CMK (cell line): ENCODE results near the gene DCTN2.

Experiments
- DNase-seq: peaks from one replicate; pipeline ENCODE4 v3.0.0-alpha.2; 2010; ENCODE audit warnings: low read depth

Gene DCTN2

GRCh38 chr12:57488402-57489156, 58.4 kb downstream of the DCTN2 start:
- DNase-seq: no peak

- DNase-seq: peak; percentile 89
Observed at GRCh38 chr12:57487597-57488401, 59.2 kb downstream of the DCTN2 start, which contains the start of gene MARS1. MARS1 (plus strand) TSS chr12:57488068; CDS start chr12:57488091, 23 bp downstream.

GRCh38 chr12:57487055-57487596, 59.9 kb downstream of the DCTN2 start:
- no peak for DNase-seq

GRCh38 chr12:57485695-57486094, 61.3 kb downstream of the DCTN2 start:
- DNase-seq: no peak

- DNase-seq: no peak
Observed at GRCh38 chr12:57483466-57483865, 63.5 kb downstream of the DCTN2 start.

GRCh38 chr12:57481671-57482070, 65.3 kb downstream of the DCTN2 start:
- no peak for DNase-seq
